GM21367 (cell line): ENCODE results near the gene PLCXD3.
"Not testable (repeated sequence)": the region's sequence is repeated elsewhere in the genome, so short reads cannot be mapped to it uniquely, and the experiment has no call there.

ENCODE experiments used
- ATAC-seq: cut with Tn5 transposase; IDR thresholded peaks from one replicate; pipeline ENCODE4 v1.9.1; 2021; ENCODE audit not compliant: unreplicated experiment

PLCXD3 gene

DNA sequence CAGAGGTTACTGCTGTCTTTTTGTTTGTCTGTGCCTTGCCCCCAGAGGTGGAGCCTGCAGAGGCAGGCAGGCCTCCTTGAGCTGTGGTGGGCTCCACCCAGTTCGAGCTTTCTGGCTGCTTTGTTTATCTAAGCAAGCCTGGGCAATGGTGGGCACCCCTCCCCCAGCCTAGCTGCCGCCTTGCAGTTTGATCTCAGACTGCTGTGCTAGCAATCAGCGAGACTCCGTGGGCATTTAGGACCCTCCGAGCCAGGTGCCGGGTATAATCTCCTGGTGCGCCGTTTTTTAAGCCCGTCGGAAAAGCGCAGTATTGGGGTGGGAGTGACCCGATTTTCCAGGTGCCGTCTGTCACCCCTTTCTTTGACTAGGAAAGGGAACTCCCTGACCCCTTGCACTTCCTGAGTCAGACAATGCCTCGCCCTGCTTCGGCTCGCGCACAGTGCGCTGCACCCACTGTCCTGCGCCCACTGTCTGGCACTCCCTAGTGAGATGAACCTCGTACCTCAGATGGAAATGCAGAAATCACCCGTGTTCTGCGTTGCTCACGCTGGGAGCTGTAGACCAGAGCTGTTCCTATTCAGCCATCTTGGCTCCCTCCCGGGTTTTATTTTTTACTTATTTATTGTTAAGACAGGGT, 16.8 kb downstream of the PLCXD3 start:
- not testable (repeated sequence) for ATAC-seq

DNA sequence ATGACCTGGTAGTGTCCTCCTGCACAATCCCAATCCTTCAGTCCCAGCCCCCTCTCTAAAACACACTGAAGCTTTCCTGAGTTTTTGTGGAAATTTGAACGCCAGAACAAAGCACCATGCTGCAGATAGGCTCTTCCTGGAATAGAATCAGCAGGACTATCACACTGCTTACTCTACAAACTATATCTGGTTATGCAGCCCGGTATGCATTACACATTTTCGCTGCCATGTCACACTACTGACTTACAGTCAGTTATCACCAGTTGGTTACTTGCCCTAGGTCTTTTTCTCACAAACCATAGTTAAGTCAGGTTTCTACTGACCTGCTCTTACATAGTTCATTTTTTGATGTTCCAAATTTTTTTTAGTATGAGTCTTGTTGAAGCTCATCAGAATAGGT, 24.9 kb downstream of the PLCXD3 start:
- no peak for ATAC-seq

DNA sequence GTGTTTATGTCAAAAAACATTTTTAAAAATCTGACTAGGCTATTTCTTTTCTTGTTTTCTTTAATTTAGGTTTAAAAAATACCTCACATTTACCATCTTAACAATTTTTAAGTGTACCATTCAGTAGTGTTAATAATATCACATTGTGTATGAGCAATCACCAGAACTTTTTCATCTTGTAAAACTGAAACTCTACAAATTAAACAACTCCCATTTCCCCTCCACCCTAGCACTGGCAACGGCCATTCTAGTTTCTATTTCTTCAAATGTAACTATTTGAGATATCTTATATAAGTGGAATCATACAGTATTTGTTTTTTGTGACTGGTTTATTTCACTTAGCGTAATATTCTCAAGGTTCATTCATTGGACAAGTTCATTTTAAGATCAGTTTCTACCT, 27.7 kb downstream of the PLCXD3 start:
- no peak for ATAC-seq

DNA sequence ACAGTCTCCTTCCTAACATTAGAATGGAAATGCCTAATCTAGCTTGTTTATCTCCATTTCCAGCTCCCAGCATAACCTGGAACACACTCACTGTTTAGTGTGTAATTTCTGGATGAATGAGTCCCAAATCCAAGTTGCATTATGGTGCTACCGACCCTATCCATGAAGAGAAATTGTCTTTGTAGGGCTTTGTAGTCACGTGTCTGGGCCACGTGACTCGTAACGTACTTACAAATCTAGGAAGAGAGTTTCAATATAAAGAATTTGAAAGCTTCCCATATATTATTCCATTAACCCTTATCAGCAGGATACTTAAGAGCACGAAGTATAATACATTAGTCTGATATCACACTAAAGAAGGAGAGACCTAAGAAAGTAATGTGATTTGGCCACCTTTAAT, 28.2 kb downstream of the PLCXD3 start:
- no peak for ATAC-seq

DNA sequence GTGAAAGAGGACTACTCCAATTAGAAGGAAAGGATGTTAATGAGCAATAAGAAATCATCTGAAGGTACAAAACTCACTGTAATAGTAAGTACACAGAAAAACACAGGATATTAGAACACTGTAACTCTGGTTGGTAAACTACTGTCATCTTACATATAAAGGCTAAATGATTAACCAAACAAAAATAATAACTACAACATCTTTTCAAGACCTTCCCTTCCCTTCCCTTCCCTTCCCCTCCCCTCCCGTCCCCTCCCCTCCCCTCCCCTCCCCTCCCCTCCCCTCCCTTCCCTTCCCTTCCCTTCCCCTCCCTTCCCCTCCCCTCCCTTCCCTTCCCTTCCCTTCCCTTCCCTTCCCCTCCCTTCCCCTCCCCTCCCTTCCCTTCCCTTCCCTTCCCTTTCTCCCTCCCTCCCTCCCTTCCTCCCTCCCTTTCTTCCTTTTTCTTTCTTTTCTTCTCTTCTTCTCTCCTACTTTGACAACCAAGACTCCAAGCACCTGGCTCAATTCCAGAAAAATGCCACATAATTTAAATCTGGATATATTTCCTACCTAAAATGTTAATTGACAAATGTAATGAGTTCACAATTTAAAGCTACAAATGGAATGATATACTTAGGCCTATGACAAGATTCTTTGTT, 38.7 kb downstream of the PLCXD3 start:
- ATAC-seq, result not testable (repeated sequence)

DNA sequence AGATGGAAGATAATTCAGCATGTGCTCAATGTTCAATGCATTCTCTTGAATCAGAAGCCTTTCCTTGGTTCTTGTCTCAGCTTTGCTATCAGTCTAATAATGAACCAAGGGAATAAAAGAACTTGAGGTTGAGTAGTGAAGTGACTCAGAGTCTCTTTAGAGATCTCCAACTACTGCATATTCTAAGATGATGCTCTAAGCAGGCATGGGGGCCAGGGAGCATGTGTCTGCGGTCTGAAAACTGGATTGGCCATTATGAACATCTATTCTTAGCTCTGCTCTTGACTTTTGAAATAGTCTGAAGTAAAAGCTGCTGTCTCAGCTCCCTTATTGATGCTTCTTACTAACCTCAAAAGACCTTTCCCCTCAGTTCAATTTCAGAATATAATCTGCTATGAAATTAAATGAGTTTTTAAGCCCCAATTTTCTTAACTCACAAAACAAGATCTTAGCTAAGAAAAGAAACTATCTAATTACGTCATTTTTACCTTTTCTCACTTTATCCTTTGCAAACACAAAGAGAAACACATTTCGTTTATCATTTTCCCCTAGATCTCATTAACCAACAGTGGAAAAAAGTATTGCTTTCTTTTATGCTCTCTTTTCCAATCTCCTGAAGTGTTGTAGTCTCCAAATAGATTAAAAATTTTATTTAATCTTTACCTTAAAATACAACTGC, 44.8 kb downstream of the PLCXD3 start:
- no peak for ATAC-seq

DNA sequence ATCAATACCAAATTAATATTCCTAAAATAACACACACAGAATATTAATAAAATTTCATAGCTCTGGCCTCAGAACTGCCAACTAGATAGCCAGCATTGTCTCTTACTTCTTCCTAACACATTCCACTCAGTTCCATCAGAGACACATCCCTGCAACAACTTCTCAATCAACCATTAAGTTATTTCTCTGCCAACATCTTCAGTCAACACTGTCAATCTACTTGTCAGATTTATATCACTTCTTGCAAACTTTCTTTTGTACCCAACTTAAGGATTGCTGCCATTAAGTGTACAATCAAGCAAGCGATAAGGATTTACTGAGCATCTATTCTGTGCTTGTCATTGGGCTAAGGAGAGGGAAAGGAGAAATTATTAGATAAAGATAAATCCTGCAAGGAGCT, 50.8 kb downstream of the PLCXD3 start:
- no peak for ATAC-seq

DNA sequence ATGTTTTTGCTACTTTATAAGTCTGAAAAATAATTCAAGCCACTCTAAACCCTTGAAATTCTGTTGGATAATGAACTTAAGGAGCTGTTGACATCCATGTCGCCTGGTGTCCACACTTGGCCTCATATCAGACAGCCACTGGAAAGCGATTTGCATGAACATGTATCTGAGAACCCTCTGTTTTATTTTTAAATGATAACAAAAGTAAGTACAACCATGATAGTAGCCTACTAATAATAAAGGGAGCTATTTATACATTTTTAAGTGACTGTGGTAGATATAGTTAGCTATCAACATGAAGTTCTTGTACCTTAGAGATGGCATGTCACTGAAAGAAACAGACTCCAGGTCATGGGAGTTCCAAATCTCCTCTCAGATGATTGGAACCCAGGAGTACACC, 53.3 kb downstream of the PLCXD3 start:
- no peak for ATAC-seq

DNA sequence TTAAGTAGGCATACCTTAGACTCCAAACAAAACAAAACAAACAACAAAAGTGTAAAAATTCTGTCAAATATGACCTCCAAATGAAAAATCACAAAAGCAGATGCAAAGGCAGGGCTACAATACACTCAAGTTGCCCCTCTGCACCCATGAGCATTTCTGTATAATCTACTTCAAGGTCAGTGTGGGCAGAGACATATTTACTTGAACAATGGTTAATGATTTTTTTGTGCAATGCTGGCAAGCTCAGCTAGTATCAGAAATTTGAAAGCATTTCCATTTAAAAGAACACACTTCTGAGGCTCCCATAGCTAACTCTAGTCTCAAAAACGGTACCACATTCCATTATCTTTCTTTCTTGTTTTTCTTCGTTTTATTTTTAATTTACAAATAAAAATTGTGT, 57.9 kb downstream of the PLCXD3 start:
- ATAC-seq, result no peak

DNA sequence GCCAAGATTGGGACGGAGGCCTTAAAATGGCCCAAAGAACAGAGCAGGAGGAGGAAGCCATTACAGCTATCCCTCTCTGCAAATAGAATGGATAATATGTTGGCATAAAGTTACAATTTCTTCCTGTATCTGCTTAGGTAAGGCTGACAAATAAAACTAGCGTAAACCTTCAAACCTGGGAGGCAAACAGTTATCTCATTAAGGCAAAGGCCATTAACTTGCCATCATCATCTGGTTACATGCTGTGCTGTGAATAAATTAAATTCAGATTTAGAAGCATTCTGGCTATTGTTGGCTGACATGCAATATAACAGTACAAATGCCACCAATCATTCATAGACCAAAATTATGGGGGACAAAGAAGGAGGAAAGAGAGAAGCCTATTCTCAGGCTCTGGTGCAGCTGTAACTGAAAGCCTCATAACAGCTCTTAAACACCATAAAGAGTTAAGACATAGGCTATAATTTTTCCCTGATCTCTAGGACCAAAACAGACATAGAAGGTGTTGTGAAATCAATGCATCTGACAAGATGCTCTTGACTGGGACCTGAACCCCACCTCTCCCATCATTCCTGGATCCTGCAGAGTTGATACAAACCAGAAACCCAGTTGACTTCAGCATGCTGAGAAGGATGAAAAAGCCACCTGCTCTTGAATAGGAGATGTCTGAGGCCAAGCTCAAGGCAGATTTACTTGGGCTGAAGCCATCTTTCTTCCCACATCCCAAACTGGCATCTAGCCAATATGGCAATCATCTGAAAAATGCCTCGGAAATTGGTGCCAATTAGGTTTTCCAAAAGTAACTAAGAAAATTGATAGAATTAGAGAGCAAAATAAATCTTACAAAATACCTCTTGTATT, 62.5 kb downstream of the PLCXD3 start:
- ATAC-seq, result no peak

DNA sequence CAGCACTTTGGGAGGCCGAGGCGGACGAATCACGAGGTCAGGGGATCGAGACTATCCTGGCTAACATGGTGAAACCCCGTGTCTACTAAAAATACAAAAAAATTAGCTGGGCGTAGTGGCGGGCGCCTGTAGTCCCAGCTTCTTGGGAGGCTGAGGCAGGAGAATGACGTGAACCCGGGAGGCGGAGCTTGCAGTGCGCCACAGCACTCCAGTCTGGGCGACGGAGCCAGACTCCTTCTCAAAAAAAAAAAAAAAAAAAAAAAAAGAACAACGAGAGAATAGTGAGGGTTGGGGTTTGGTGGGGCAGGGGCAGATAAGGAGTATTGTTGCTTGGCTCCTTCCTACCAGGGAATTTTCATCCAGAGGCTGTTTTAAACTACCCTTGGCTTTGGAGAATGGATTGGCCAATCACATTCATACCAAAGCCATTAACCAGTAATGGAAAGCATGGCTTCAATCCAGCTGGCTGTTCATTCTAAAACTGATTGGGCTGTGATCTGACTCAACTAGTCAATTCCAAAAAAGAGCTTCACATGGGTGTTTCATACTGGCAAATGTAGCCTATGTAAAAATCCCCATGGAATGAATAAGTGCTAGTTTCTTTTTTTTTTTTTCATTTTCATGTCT, 64.4 kb downstream of the PLCXD3 start:
- ATAC-seq, result no peak

DNA sequence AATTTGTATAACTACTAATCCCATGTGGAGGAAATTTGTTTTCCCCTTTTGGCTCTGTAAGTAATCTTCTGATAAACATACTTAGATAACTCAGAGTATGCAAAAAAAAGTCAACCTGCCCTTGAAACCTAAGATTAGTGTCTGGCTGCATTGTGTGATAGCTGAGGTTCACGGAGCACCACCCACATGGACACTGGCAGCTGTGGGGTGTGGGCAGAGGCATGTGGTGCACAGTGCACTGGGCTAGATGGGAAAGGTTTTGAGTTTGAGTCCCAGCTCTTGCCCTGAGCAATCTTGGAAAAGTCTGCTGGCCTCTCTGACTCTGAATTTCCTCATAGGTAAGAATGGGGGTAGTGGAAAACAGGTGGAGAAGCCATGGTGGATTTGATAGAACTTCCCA, 75.1 kb downstream of the PLCXD3 start:
- ATAC-seq, result no peak

DNA sequence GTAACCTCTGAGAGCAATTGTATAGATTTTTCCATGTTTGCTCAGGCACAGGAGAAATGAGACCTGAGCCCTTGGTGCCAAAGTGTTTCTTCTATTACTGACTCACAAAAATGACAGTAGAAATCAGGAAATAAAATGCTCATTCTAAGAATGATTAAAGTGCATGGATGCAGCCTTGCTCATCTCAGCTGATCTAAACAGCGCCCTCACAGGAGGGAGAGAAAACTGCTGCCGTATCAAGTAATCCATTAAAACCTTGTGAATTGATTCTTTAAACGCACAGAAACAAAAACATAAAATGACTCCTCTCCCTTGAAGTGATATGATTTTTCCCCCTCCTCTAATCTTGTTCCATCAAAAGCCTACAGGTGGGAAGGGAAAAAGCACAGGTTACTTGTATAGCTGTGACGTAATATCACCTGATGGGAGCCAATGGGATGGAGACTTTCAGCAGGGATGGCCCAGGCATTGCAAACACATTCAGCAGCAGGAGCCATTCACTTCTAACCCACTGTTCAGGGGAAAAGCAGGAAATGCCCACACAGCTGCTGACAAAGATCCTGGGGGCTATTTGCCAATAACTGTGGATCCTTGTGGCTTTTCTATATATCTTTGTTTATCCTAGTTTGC, 76.7 kb downstream of the PLCXD3 start:
- ATAC-seq, result no peak

DNA sequence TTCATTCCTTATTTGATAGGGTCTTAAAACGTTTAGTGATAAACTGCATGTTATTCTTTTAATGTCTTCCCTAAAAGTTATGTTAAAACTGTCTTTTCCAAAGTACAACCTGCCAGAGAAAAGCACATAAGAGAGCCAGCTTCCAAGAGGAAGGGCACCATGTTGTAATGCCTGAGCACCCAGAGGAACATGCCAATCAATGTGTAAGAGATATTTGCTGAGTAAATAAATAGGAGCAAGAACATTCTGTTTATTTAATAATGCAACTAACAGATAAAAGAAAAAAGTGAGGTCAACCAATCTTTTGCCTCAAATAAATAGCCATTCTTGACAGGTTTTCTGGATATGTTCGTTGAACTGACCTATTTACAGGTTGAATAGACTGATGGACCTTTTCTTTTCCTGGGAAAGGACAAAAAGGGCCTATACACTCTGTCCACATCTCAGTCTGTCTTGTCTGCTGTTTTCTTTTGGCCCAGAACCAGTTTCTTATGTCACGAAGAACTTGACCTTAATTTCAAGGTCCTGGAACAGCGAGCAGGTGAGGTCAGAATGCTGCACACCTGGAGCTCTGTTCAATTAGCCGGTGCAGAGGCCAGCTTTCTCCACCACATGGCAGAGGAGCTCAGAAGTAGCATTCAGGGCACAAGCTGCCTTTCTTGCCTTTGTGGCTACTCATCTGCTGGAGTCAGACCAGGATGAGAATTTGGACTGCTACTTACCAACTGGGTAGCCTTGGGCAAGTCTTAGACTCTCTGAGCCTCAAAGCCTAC, 77.7 kb downstream of the PLCXD3 start:
- ATAC-seq, result no peak

DNA sequence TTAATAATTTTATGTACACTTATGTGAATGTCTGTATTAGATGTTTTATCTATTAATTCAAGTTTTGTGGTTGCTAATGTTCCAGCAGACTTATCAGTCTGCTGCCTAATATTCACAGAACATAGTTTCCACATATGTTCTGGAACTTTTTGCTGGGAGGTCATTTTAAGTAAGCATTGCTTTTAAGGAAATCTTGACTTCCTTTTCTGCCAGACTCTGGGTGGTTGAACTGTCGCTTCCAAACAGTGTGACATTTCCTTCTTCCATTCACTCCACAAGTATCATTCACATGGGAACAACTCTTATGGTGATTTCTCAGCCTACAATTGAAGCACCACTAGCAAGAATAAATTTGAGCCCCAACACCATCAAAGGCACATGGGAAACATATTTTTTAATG, 82.9 kb downstream of the PLCXD3 start:
- no peak for ATAC-seq

DNA sequence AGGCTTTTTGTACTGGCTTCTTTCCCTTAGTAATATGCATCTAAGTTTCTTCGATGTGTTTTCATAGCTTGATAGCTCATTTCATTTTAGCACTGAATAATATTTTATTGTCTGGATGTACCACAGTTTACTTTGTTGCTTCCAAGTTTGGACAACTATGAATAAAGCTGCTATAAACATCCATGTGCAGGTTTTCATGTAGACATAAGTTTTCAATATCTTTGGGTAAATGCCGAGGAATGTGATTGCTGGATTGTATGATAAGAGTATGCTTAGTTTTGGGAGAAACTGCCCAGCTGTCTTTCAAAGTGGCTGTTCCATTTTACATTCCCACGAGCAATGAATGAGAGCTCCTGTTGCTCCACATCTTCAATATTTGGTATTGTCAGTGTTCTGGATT, 84.7 kb downstream of the PLCXD3 start:
- ATAC-seq, result no peak

DNA sequence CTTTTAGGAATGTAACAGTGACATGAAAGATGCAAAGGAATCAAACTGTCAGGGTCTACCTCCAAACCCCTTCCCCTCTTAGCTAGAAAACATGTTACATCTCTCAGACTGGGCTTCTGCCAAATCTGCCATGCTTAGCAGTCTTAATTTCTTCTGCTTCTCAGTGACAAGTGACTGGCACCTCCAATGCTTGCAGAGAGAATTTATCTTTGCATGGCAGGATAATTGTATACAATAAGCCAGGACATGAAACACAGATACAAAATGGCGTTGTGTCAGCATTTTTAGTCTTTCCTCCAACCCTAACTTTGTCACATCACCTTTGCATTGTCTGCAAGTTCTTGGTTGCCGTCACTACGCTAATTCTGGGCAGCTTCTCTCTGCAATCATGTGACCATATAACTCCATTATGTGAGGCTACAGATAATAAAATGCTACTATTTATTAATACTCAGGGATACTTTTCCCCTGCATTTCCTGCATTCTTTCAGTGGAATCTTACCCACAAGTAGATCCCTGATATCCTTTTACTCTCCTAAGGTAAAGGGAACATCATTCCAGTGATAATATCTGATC, 89.8 kb downstream of the PLCXD3 start:
- ATAC-seq, result no peak

DNA sequence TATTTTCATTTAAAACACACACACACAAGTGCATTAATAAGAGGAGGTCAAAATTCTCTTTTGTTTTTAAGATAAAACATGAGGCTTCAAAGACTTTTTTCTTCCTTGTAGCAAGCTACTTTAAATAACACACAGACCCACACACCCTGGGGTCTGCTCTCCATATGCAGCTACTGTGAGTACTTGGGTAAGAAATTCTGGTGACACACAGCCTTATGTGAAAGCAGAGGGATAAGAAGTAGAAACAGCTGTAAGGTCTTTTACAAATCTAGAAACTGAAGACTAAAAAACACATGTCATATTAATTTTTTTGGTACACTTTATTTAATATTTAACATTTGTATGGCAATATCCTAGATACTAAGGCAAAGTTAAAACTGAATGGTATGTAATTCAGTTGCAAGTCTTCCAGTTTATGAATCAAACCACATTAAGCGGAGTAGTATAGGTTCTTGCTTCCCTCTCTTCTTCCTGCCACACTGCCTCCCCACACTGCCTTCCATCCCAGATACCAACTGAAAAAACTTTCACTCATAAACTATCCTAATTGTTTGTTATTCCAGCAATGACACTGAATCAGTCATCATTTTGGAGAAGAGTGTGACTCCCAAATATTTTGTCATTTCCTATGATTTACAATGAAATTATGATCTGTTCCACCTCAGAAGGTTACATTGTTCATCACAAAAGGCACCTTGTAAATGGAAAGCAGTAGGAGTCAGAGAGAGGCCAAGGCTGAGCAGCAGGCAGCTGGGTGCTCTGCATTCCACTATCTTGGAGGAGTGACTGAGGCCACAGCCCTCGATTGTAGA, 92.0 kb downstream of the PLCXD3 start:
- no peak for ATAC-seq

DNA sequence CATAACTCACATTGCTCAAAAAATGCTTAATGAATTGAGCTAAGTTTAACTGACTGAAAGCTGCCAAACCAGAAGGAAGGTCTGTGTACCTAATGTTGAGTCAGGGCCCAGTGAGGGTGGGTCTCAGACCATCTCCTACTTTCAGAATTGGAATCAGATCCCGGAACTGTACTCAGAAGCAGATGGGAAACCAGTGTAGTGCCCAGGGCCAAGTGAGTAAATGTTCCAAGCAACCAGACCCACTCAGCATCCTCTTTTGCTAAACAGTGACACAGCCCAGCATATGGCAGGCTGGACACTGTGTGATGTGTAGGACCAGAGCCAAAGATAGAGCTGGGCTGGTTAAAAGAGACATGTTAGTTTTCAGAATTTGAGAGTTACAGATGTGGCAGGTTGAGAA, 94.1 kb downstream of the PLCXD3 start:
- ATAC-seq, result no peak
